H1 (cell line): ENCODE data around the gene ZNF100. TPM values are rescaled to one million over a fixed set of nuclear protein-coding genes. Genes with fewer than 3 reads are reported as not detected.

Source experiments
- CTCF ChIA-PET: fragments of 300-600 bp; sonication (Branson Sonifier 250); formaldehyde crosslinking; loops from one replicate; lab custom pipeline; 2021; ENCODE audit not compliant: partially characterized antibody; lab: Charles Lee
- POLR2A ChIA-PET: fragments of 300-600 bp; sonication (Branson Sonifier 250); formaldehyde crosslinking; loops from one replicate; lab custom pipeline; 2021; ENCODE audit warnings: inconsistent platforms; ENCODE audit not compliant: partially characterized antibody; lab: Charles Lee
- DNase-seq, 2 experiments: peaks; one replicate each; pipeline versions ENCODE4 v3.0.0 to v3.0.0-alpha.2; 2010 to 2022; ENCODE audit warnings: low spot score in 2 of 2, low read depth in 1 of 2, mixed read lengths in 1 of 2
- FAIRE-seq: peaks from 2 replicates; lab custom pipeline; 2011; peaks lifted over from hg19 to GRCh38; lab: Jason Lieb, UNC
- H2AFZ ChIP-seq: 2 replicates; pipeline ENCODE4 v1.8.1; 2012; ENCODE audit warnings: low read length, inconsistent platforms
- H2AK5ac ChIP-seq: 2 replicates; pipeline ENCODE4 v1.6.1; 2013; ENCODE audit warnings: low read depth, low read length
- H2BK120ac ChIP-seq: replicated peaks from 2 replicates; pipeline ENCODE3; 2013; ENCODE audit warnings: low read depth, low read length, inconsistent platforms
- H2BK12ac ChIP-seq: 2 replicates; pipeline ENCODE4 v1.6.1; 2013; ENCODE audit warnings: low read depth, low read length
- H2BK15ac ChIP-seq: 2 replicates; pipeline ENCODE4 v1.6.1; 2013; ENCODE audit warnings: low read length
- H2BK20ac ChIP-seq: 2 replicates; pipeline ENCODE4 v1.6.1; 2013; ENCODE audit warnings: low read length
- H2BK5ac ChIP-seq: 2 replicates; pipeline ENCODE4 v1.6.1; 2013; ENCODE audit warnings: low read depth, low read length
- H3K14ac ChIP-seq: 2 replicates; pipeline ENCODE4 v1.6.1; 2013; ENCODE audit warnings: inconsistent platforms; ENCODE audit not compliant: insufficient read length
- H3K18ac ChIP-seq: 2 replicates; pipeline ENCODE4 v1.6.1; 2013; ENCODE audit warnings: low read length; ENCODE audit errors: extremely low read depth
- H3K23ac ChIP-seq: 2 replicates; pipeline ENCODE4 v1.6.1; 2013; ENCODE audit warnings: inconsistent platforms; ENCODE audit not compliant: insufficient read length
- H3K23me2 ChIP-seq: 2 replicates; pipeline ENCODE4 v1.6.1; 2013; ENCODE audit warnings: low read depth, low read length
- H3K27ac ChIP-seq: 2 replicates; pipeline ENCODE4 v1.6.1; 2011; ENCODE audit warnings: low read depth, low read length, inconsistent platforms
- H3K27me3 ChIP-seq, 4 experiments: replicated peaks in 1 of 4; 1 replicate in 1 of 4; 2 replicates in 3 of 4; pipeline versions ENCODE4 v1.6.1 to v1.8.1; 2011 to 2013; ENCODE audit warnings: low read length in 3 of 4, mild to moderate bottlenecking in 3 of 4, inconsistent platforms in 2 of 4, mixed read lengths in 2 of 4, moderate library complexity in 1 of 4; ENCODE audit not compliant: control insufficient read depth in 3 of 4, insufficient read depth in 3 of 4; ENCODE audit errors: extremely low read depth in 1 of 4
- H3K36me3 ChIP-seq, 4 experiments: 2 replicates each; pipeline versions ENCODE4 v1.6.1 to v1.8.1; 2011 to 2013; ENCODE audit warnings: mild to moderate bottlenecking in 4 of 4, low read length in 3 of 4, moderate library complexity in 2 of 4, control low read depth in 1 of 4, inconsistent platforms in 1 of 4; ENCODE audit not compliant: insufficient read depth in 4 of 4, control insufficient read depth in 2 of 4
- H3K4ac ChIP-seq: replicated peaks from 2 replicates; pipeline ENCODE3; 2013; ENCODE audit warnings: low read length, low read depth, mixed read lengths, inconsistent platforms; ENCODE audit not compliant: insufficient read length
- H3K4me1 ChIP-seq, 4 experiments: replicated peaks in 1 of 4; 1 replicate in 1 of 4; 2 replicates in 3 of 4; pipeline versions ENCODE4 v1.6.1 to v1.8.1; 2011 to 2013; ENCODE audit warnings: low read length in 3 of 4, inconsistent platforms in 2 of 4, mixed read lengths in 1 of 4; ENCODE audit not compliant: insufficient read depth in 4 of 4, control insufficient read depth in 3 of 4
- H3K4me2 ChIP-seq, 2 experiments: 2 replicates each; pipeline versions ENCODE4 v1.6.1 to v1.8.1; 2011 to 2013; ENCODE audit warnings: low read depth in 2 of 2, low read length in 2 of 2, control low read depth in 1 of 2, inconsistent platforms in 1 of 2, mild to moderate bottlenecking in 1 of 2; ENCODE audit not compliant: insufficient read depth in 1 of 2
- H3K4me3 ChIP-seq, 4 experiments: fragments of 200-600, 300-600 bp in 1 of 4; sonication (generic), shearing (Covaris generic), sonication (Bioruptor Twin) in 1 of 4; 2 replicates each; pipeline versions ENCODE4 v1.5.1 to v1.8.1; 2011 to 2016; ENCODE audit warnings: low read length in 4 of 4, low read depth in 3 of 4, control low read depth in 2 of 4, inconsistent platforms in 2 of 4, mild to moderate bottlenecking in 2 of 4, mixed read lengths in 1 of 4, moderate library complexity in 1 of 4; ENCODE audit not compliant: insufficient read depth in 2 of 4; ENCODE audit errors: extremely low read depth in 1 of 4
- H3K56ac ChIP-seq: replicated peaks from 2 replicates; pipeline ENCODE3; 2013; ENCODE audit warnings: low read depth, mild to moderate bottlenecking, mixed read lengths, low read length, inconsistent platforms; ENCODE audit not compliant: insufficient read length
- H3K79me1 ChIP-seq: 2 replicates; pipeline ENCODE4 v1.6.1; 2013; ENCODE audit warnings: low read depth, low read length, control low read depth
- H3K79me2 ChIP-seq, 2 experiments: 2 replicates each; pipeline versions ENCODE4 v1.6.1 to v1.8.1; 2012 to 2013; ENCODE audit warnings: low read length in 2 of 2, mild to moderate bottlenecking in 2 of 2, inconsistent platforms in 1 of 2; ENCODE audit not compliant: insufficient read depth in 2 of 2, control insufficient read depth in 1 of 2
- H3K9ac ChIP-seq, 4 experiments: replicated peaks in 1 of 4; 1 replicate in 1 of 4; 2 replicates in 3 of 4; pipeline versions ENCODE4 v1.6.1 to v1.8.1; 2011 to 2013; ENCODE audit warnings: low read depth in 3 of 4, low read length in 3 of 4, control low read depth in 2 of 4, mild to moderate bottlenecking in 2 of 4, moderate library complexity in 2 of 4, inconsistent platforms in 1 of 4; ENCODE audit errors: extremely low read depth in 1 of 4
- H3K9me3 ChIP-seq, 2 experiments: 2 replicates each; pipeline versions ENCODE4 v1.6.1 to v1.8.1; 2012 to 2013; ENCODE audit warnings: mild to moderate bottlenecking in 2 of 2, moderate library complexity in 2 of 2, control low read depth in 1 of 2, inconsistent platforms in 1 of 2, low read depth in 1 of 2, low read length in 1 of 2, mixed read lengths in 1 of 2; ENCODE audit not compliant: insufficient read depth in 2 of 2
- H4K20me1 ChIP-seq, 2 experiments: replicated peaks in 1 of 2; 2 replicates each; pipeline versions ENCODE3 to v1.8.1; 2011 to 2013; ENCODE audit warnings: inconsistent platforms in 2 of 2, low read length in 2 of 2, mild to moderate bottlenecking in 1 of 2; ENCODE audit not compliant: insufficient read depth in 2 of 2, control insufficient read depth in 1 of 2
- H4K5ac ChIP-seq: 2 replicates; pipeline ENCODE4 v1.6.1; 2013; ENCODE audit warnings: low read length, low read depth, mixed read lengths, inconsistent platforms; ENCODE audit not compliant: insufficient read length
- H4K8ac ChIP-seq: 2 replicates; pipeline ENCODE4 v1.8.0; 2013; ENCODE audit warnings: mild to moderate bottlenecking, moderate library complexity, low read length, inconsistent platforms; ENCODE audit not compliant: insufficient read depth; ENCODE audit errors: extremely low read depth
- H4K91ac ChIP-seq: replicated peaks from 2 replicates; pipeline ENCODE3; 2013; ENCODE audit warnings: low read length, mixed read lengths, inconsistent platforms; ENCODE audit not compliant: insufficient read length
- EGR1 ChIP-seq: IDR thresholded peaks from 2 replicates; pipeline ENCODE4 v1.6.1; 2011; ENCODE audit warnings: low read depth, low read length, borderline replicate concordance
- WGBS, 2 experiments: shearing (Covaris generic) in 1 of 2; methylation state at CpG; one replicate each; pipeline versions ENCODE4 v1.1.6 to v1.1.7; 2013 to 2015; ENCODE audit warnings: low lambda C conversion rate in 2 of 2, mixed read lengths in 2 of 2, inconsistent platforms in 1 of 2, low coverage in 1 of 2, missing lambda C conversion rate in 1 of 2; ENCODE audit not compliant: insufficient replicate concordance in 2 of 2, insufficient coverage in 1 of 2, insufficient read length in 1 of 2; ENCODE audit errors: extremely low coverage in 1 of 2, missing lambda C conversion rate in 1 of 2; 5-methylcytosine and 5-hydroxymethylcytosine counted together
- polyA plus RNA-seq, 7 experiments: library from polyadenylated mRNA; depleted of rRNA in 3 of 7; stranded (reverse) in 5 of 7; unstranded in 2 of 7; fragments of >200 nt in 5 of 7; fragments of 200-250 nt in 2 of 7; gene quantifications; 1 replicate in 5 of 7; 2 replicates in 1 of 7; 4 replicates in 1 of 7; pipeline versions ENCODE4 v1.2.1 to v1.2.3, GENCODE V29; 2011 to 2013; ENCODE audit warnings: missing spikeins in 2 of 7, mixed read lengths in 2 of 7
- total RNA-seq: library from RNA; stranded (reverse); fragmentation: NEBNext Ultra II Directional; extraction: Animal tissue kit (Norgen Biotek cat#: 25700); gene quantifications from 2 replicates; pipeline ENCODE4 v1.2.1, GENCODE V29; 2021

ZNF100 gene
- total and polyA plus RNA-seq, 2 of the 8 experiments (the other 6 are each of a cell fraction or from before 2014, with no cell fraction given), result 4.9 to 30.8 TPM

GRCh38 chr19:21789466-21790085 is 22.2 kb upstream of the ZNF100 start:
- H4K91ac ChIP-seq, result no peak overlapping the region
- WGBS, 2 experiments, result 93% methylated on average over 5 of the region's 5 CpGs; no CpG with 5 or more reads in 1 of the 2 experiments
- no peaks in the 10 kb centered on the region for H3K27me3 ChIP-seq
- no peak overlapping the region for H4K8ac ChIP-seq
- no peak overlapping the region for H3K56ac ChIP-seq
- no peak overlapping the region for H3K14ac ChIP-seq
- H2BK120ac ChIP-seq, result no peak overlapping the region
- H2BK12ac ChIP-seq, result no peak overlapping the region
- H2AFZ ChIP-seq, result no peak overlapping the region
- H3K4me3 ChIP-seq, result no peak overlapping the region
- DNase-seq (no peak), FAIRE-seq (no peak)
- no peak overlapping the region for H2BK15ac ChIP-seq
- H3K4me2 ChIP-seq, result no peak overlapping the region
- peaks cover 10 to 12% of the 10 kb centered on the region in 2 experiments; a peak in 3 of 4 replicates for H3K9me3 ChIP-seq
- H3K27ac ChIP-seq, result no peak overlapping the region
- H3K4ac ChIP-seq, result no peak overlapping the region
- H3K4me1 ChIP-seq, result no peaks in the 10 kb centered on the region
- H3K18ac ChIP-seq, result no peak overlapping the region
- no peaks in the 10 kb centered on the region for H3K79me2 ChIP-seq
- H2BK20ac ChIP-seq, result no peak overlapping the region
- H3K9ac ChIP-seq, result no peak overlapping the region
- H4K5ac ChIP-seq, result no peak overlapping the region
- ChIA-PET CTCF (no interaction called here), POLR2A (interaction anchor here (0.6 kb wide), 1 partner anchor 722 kb away, joined by 3 read pairs; no protein-coding TSS in a partner anchor)
- H2AK5ac ChIP-seq, result no peak overlapping the region
- no peak overlapping the region for H3K23ac ChIP-seq
- no peaks in the 10 kb centered on the region for H4K20me1 ChIP-seq
- no peaks in the 10 kb centered on the region for H3K23me2 ChIP-seq
- H2BK5ac ChIP-seq, result no peak overlapping the region
- H3K79me1 ChIP-seq, result no peaks in the 10 kb centered on the region
- H3K36me3 ChIP-seq, result no peaks in the 10 kb centered on the region
- no peak for TF ChIP-seq EGR1
